ENCODE results near the gene STOML1. TPM values are rescaled to one million over a fixed set of nuclear protein-coding genes. Genes with fewer than 3 reads are reported as not detected.
A peak's percentile ranks its signal among the peaks of the same experiment; 100 is the strongest.

STOML1 gene
- polyA plus RNA-seq (ENCODE audit: insufficient read length) = 39.0 TPM

- peak; percentile 80 for DNase-seq (ENCODE audit: low read depth)
Measured at GRCh38 chr15:73991726-73992593, at the start of gene STOML1. Gene STOML1, minus strand, starts transcription at chr15:73992295. Its CDS starts 72 bp downstream, at chr15:73992223.

GRCh38 chr15:74041311-74041756 lies 49.2 kb upstream of the STOML1 start:
- DNase-seq (ENCODE audit: low read depth) = no peak

DNA sequence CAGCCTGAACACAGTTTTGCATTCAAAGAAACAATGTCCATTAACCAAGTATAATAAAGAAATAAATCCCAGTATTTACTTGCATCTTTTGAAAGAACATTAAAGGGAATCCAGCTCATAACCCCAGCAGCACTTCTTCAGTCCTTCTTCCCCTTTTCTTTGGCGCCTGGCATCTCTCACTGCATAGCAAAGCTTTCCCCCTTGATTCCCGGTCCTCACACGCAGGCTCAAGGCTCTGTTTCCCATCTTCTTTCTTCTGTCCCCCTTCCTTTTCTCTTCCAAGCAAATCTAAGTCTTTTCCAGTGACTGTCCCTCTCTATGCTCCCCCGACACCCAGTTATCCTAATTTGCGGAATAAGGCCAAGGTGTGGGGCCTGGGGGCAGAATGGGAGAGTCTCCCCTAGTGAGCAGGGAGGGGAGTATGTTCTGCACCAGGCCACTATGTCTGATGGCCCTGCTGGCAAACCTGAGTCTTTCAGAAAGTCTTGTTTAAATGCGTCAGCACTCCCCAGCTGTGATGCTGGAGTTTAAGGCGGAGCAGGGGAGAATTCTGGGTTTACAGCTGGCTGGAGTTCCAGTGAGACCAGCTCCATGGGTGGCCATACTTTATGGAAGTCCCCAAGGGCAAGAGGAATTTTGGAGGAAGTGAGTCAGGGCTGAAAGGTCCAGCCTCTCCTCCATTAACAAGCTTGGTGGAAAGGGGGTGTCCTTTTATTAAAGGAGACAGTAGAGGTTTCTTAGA lies 48.2 kb upstream of the STOML1 start:
- DNase-seq (ENCODE audit: low read depth) = peak; percentile 72

- DNase-seq (ENCODE audit: low read depth) = no peak
Measured at GRCh38 chr15:74039656-74040010, 47.5 kb upstream of the STOML1 start.

GRCh38 chr15:74038707-74039655 lies 46.9 kb upstream of the STOML1 start:
- no peak for DNase-seq (ENCODE audit: low read depth)

DNA sequence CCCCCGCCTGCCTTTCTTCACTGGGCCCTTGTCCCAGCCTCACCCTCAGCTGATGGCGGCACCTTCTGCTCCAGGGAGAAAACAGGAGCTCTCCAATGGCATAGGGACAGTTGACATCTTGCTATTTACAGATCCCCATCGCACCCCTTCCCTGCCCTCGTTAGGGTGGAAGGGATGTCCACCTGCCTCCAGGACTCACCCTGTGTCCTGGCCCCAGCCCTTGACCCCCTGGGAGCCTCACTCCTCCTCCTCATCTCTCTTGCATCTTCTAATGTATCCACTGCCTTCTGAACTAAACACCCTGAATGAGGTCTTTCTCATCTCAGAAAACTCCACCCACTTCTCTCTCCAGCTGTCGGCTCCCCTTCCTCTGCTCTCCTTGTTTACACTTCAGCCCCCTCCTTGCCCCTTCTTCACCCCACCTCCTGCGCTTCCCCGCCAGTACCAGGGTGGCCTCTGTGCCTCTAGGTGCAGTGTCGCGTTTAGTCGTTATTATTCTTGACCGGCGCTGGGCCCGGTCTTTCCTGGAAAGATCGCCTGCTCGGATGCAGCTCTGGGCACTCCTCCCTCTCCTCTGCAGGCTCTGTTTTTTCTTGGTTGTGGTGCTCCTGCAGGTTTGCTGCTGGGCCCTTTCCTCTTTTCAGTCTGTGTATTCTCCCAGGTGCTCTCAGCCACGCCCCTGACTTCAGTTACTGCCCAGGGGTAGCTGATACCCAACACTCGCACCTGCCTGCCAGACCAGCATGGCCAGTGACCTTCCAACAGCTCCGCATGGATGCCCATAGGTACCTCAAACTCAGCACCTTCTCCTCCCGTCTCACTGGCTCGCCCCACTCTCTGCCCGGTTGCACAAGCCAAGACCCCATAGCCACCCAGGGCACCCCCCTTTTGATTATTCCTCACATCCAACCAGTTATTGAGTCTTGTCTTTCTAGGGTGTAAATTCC lies 45.3 kb upstream of the STOML1 start:
- DNase-seq (ENCODE audit: low read depth) = no peak

- no peak for DNase-seq (ENCODE audit: low read depth)
Measured at GRCh38 chr15:74036271-74037170, 44.4 kb upstream of the STOML1 start.

GRCh38 chr15:74035121-74036017 lies 43.3 kb upstream of the STOML1 start:
- no peak for DNase-seq (ENCODE audit: low read depth)

DNA sequence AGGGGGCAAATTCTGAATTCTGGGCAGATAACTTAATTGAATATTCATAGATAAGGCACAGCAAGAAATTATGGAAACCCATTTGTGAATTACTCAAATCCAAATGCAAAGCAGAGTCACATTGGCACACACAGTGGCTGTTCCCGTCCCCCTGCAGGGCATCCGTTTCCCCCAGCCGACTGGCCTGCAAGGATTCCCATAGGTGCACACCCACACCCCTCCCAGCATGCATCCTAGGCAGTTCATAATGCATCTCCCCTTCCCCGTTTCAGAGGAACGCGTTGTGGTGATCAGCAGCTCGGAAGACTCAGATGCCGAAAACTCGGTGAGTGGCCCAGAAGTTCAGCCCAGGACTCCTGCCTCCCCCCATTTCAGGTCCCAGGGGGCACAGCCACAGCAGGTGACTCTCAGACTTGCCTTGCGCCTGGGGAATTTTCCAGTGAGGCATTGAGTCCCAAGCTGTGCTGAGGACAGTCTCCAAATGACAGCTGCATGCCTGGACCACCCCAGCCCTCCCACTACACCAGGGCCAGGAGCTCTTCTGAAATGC lies 42.2 kb upstream of the STOML1 start:
- DNase-seq (ENCODE audit: low read depth) = no peak

DNA sequence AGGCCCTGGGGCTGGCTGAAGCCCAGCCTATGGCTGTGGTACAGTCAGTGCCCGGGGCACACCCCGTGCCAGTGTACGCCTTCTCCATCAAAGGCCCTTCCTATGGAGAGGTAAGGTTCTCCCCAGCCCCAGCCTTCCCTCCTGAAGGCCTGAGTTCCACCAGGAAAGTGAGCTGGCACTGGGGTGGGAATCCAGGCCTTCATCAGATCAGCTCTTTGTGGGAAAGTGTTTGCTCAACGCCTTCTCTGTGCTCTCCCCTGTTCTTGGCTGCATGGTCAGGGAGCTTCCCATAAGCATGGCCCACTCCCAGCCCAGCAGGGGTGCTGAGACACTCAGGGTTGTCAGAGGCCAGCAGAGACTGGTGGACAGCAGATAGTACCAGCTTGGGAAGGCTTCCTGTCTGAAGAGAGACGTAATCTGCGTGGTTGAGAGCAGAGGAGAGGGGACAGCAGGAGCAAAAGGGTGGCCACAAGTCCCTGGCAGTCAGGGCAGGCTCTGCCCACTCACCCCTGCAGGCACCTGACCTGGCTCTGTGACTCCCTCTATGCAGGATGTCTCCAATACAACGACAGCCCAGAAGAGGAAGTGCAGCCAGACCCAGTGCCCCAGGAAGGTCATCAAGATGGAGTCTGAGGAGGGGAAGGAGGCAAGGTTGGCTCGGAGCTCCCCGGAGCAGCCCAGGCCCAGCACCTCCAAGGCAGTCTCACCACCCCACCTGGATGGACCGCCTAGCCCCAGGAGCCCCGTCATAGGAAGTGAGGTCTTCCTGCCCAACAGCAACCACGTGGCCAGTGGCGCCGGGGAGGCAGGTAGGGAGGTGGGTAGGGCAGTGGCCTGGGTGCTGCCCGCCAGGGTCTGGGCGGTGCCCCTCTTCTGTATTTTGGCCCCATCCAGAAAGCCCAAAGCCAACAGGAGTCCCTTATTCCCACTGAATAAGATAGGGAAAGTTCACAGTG lies 40.8 kb upstream of the STOML1 start:
- DNase-seq (ENCODE audit: low read depth) = no peak

GRCh38 chr15:74032046-74032445 lies 40.0 kb upstream of the STOML1 start:
- no peak for DNase-seq (ENCODE audit: low read depth)

- no peak for DNase-seq (ENCODE audit: low read depth)
Measured at GRCh38 chr15:74028646-74029045, 36.6 kb upstream of the STOML1 start.

DNA sequence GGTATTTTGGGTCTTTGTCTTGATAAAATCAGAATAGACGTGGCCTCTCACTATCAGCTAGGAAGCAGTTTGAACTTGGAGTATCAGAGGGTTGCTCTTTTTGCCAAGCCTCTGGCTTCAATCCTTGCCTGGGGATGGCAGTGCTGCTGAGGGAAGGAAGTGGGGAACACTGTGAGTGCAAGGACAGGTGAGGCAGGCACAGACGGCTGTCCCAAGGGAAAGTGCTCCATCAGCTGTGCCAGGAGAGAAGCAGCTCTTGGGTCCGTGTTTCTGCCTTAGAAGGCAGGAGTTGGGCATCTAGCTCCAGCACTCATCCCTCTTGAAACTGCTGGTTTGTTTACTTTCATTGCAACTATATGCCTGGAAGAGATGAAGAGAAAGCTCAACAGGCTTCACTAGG lies 35.6 kb upstream of the STOML1 start:
- no peak for DNase-seq (ENCODE audit: low read depth)

DNA sequence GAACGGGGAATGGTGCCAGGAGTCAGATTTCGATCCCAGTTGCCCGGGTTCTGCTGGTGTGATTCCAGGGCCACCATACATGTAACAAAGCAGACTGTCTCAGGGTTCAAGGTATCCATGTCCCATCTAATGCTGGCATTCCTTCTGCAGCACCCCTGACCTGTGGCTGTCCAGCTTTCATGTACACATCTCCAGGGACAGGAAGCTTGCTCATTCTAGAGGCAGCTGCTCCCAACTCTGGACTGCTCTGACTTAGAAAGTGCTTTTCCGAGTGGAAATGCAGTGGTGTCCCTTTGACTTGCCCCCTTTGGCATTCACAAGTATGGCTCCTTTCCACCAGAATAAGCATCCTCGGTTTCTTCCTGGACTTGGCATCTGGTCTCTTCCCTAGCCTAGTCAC lies 33.3 kb upstream of the STOML1 start:
- no peak for DNase-seq (ENCODE audit: low read depth)

DNA sequence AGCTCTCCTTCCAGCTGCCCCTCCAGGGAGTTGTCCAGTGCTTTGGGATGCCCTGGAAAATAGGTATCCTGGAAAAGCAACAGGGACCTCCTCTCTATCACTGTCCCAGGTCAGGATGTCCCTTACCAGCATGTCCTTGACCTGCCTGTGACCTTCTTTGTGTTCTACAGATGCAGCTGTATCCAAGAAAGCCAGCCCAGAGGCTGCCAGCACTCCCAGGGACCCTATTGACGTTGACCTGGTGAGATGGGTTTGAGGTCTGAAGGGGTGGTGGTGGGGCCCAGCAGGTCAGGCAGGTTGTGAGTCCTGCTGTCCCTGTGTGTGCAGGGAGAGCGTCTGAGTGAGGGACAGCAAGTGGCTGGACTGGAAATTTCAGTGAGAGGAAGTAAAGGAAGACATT lies 32.6 kb upstream of the STOML1 start:
- no peak for DNase-seq (ENCODE audit: low read depth)

- DNase-seq (ENCODE audit: low read depth) = no peak
Measured at GRCh38 chr15:74022706-74023470, 30.8 kb upstream of the STOML1 start.

Measured in forelimb muscle (tissue), 1 donor.